WTC11 (cell line): ENCODE measurements around the gene NNT. TPM values are rescaled to one million over a fixed set of nuclear protein-coding genes. Genes with fewer than 3 reads are reported as not detected.

ENCODE experiments used
- ATAC-seq: fragments of 200-7000 bp; cut with Tn5 transposase; 2 replicates; pipeline ENCODE4 v1.10.0; 2021; ENCODE audit warnings: mild to moderate bottlenecking, moderate library complexity
- CTCF ChIA-PET: fragments of 300-600 bp; sonication (Branson Sonifier 250); formaldehyde crosslinking; loops from one replicate; lab custom pipeline; 2021; ENCODE audit warnings: antibody characterized with exemption; lab: Charles Lee
- POLR2A ChIA-PET: fragments of 350-600 bp; sonication (Branson Sonifier 250); formaldehyde crosslinking; loops from one replicate; lab custom pipeline; 2021; ENCODE audit warnings: antibody characterized with exemption; lab: Charles Lee
- DNase-seq: peaks from one replicate; pipeline ENCODE4 v3.0.0; 2021; ENCODE audit warnings: low spot score
- H3K27ac Mint-ChIP-seq: 2 replicates; pipeline ENCODE4 v1.8.0; 2021; ENCODE audit warnings: mixed read lengths
- H3K27me3 Mint-ChIP-seq: 2 replicates; pipeline ENCODE4 v1.8.0; 2021; ENCODE audit warnings: low read depth, mild to moderate bottlenecking, moderate library complexity, mixed read lengths
- H3K36me3 Mint-ChIP-seq: 2 replicates; pipeline ENCODE4 v1.8.0; 2021; ENCODE audit warnings: mixed read lengths
- H3K4me1 Mint-ChIP-seq: 2 replicates; pipeline ENCODE4 v1.8.0; 2022; ENCODE audit warnings: mixed read lengths
- H3K4me3 Mint-ChIP-seq: 2 replicates; pipeline ENCODE4 v1.8.0; 2021; ENCODE audit warnings: mild to moderate bottlenecking, moderate library complexity, mixed read lengths
- H3K9me3 Mint-ChIP-seq: 2 replicates; pipeline ENCODE4 v1.8.0; 2021; ENCODE audit warnings: mixed read lengths
- ARID4B ChIP-seq: sonication (generic); formaldehyde crosslinking; IDR thresholded peaks from 2 replicates; pipeline ENCODE4 v1.8.0; 2023; ENCODE audit warnings: missing genetic modification reagents, mild to moderate bottlenecking, borderline replicate concordance
- ATF1 ChIP-seq: sonication (generic); formaldehyde crosslinking; IDR thresholded peaks from 2 replicates; pipeline ENCODE4 v1.8.1; 2023; ENCODE audit warnings: mild to moderate bottlenecking, moderate library complexity, missing genetic modification reagents
- ATF2 ChIP-seq: sonication (generic); formaldehyde crosslinking; IDR thresholded peaks from 2 replicates; pipeline ENCODE4 v1.8.1; 2022; ENCODE audit warnings: low read depth, missing genetic modification reagents, borderline replicate concordance
- CDX4 ChIP-seq: fragments of 250-450 bp; sonication (Bioruptor Pico); IDR thresholded peaks from 2 replicates; pipeline ENCODE4 v1.9.0; 2021; ENCODE audit warnings: moderate library complexity, mild to moderate bottlenecking, inconsistent platforms, borderline replicate concordance
- CREM ChIP-seq: sonication (generic); formaldehyde crosslinking; IDR thresholded peaks from 2 replicates; pipeline ENCODE4 v1.8.1; 2022; ENCODE audit warnings: mild to moderate bottlenecking, missing genetic modification reagents, moderate library complexity
- ERG ChIP-seq: fragments of 250-450 bp; sonication (Bioruptor Pico); IDR thresholded peaks from 2 replicates; pipeline ENCODE4 v1.8.0; 2021; ENCODE audit warnings: mild to moderate bottlenecking
- GABPB1 ChIP-seq: sonication (generic); formaldehyde crosslinking; IDR thresholded peaks from 2 replicates; pipeline ENCODE4 v1.8.1; 2023; ENCODE audit warnings: mild to moderate bottlenecking, missing genetic modification reagents
- GTF2I ChIP-seq: fragments of 250-450 bp; sonication (Bioruptor Pico); conservative IDR thresholded peaks from 2 replicates; pipeline ENCODE4 v1.4.0; 2021; ENCODE audit warnings: mild to moderate bottlenecking
- HMGA2 ChIP-seq: fragments of 250-450 bp; sonication (Bioruptor Pico); IDR thresholded peaks from 2 replicates; pipeline ENCODE4 v1.4.0; 2021; ENCODE audit warnings: mild to moderate bottlenecking, moderate library complexity
- JUN ChIP-seq: sonication (generic); formaldehyde crosslinking; IDR thresholded peaks from 2 replicates; pipeline ENCODE4 v1.8.0; 2023; ENCODE audit warnings: mild to moderate bottlenecking, missing genetic modification reagents
- PRDM15 ChIP-seq: sonication (generic); formaldehyde crosslinking; IDR thresholded peaks from 2 replicates; pipeline ENCODE4 v1.8.0; 2022; ENCODE audit warnings: missing genetic modification reagents
- TCF7 ChIP-seq: sonication (generic); formaldehyde crosslinking; IDR thresholded peaks from 2 replicates; pipeline ENCODE4 v1.8.0; 2022; ENCODE audit warnings: mild to moderate bottlenecking, low read depth, missing genetic modification reagents, moderate library complexity
- TEAD4 ChIP-seq: sonication (generic); formaldehyde crosslinking; IDR thresholded peaks from 2 replicates; pipeline ENCODE4 v1.8.0; 2022; ENCODE audit warnings: mild to moderate bottlenecking, missing genetic modification reagents
- USF1 ChIP-seq: sonication (generic); formaldehyde crosslinking; IDR thresholded peaks from 2 replicates; pipeline ENCODE4 v1.8.0; 2022; ENCODE audit warnings: mild to moderate bottlenecking, missing genetic modification reagents
- USF2 ChIP-seq: sonication (generic); formaldehyde crosslinking; IDR thresholded peaks from 2 replicates; pipeline ENCODE4 v1.8.1; 2023; ENCODE audit warnings: mild to moderate bottlenecking, missing genetic modification reagents, moderate library complexity
- ZNF416 ChIP-seq: fragments of 250-450 bp; sonication (Bioruptor Pico); IDR thresholded peaks from 2 replicates; pipeline ENCODE4 v1.9.0; 2021; ENCODE audit warnings: mild to moderate bottlenecking, inconsistent platforms
- ZNF532 ChIP-seq: fragments of 250-450 bp; sonication (Bioruptor Pico); IDR thresholded peaks from 2 replicates; pipeline ENCODE4 v1.9.0; 2021; ENCODE audit warnings: mild to moderate bottlenecking, borderline replicate concordance
- ZNF671 ChIP-seq: fragments of 250-450 bp; sonication (Bioruptor Pico); IDR thresholded peaks from 2 replicates; pipeline ENCODE4 v1.8.0; 2021; ENCODE audit warnings: mild to moderate bottlenecking
- total RNA-seq: library from RNA; stranded (reverse); gene quantifications from 3 replicates; pipeline ENCODE4 v1.2.3, GENCODE V29; 2021

The NNT gene
- total RNA-seq, 1 experiment from 2014 or later, result 37.6 TPM

- Mint-ChIP-seq H3K36me3 (peaks cover 6% of the 10 kb centered on the region), H3K4me3 (no peak overlapping the region), H3K9me3 (no peaks in the 10 kb centered on the region), H3K27ac (no peak overlapping the region), H3K4me1 (no peaks in the 10 kb centered on the region), H3K27me3 (no peaks in the 10 kb centered on the region)
- DNase-seq (no peak), ATAC-seq (no peak)
- TF ChIP-seq ATF2 (CRISPR knock-in tag), result no peak
- no peak for TF ChIP-seq ZNF671 (CRISPR knock-in tag)
- no peak for TF ChIP-seq ATF1 (CRISPR knock-in tag)
- no peak for TF ChIP-seq USF2 (CRISPR knock-in tag)
- TF ChIP-seq GTF2I (CRISPR knock-in tag), result no peak
- no peak for TF ChIP-seq ZNF416 (CRISPR knock-in tag)
- TF ChIP-seq CREM, result no peak
- TF ChIP-seq HMGA2 (CRISPR knock-in tag), result no peak
- TF ChIP-seq JUN (CRISPR knock-in tag), result no peak
- TF ChIP-seq ERG (CRISPR knock-in tag), result no peak
- no peak for TF ChIP-seq TEAD4 (CRISPR knock-in tag)
- TF ChIP-seq CDX4, result no peak
- no peak for TF ChIP-seq ZNF532 (CRISPR knock-in tag)
- TF ChIP-seq TCF7 (CRISPR knock-in tag), result no peak
- no peak for TF ChIP-seq GABPB1 (CRISPR knock-in tag)
- TF ChIP-seq PRDM15, result no peak
- no peak for TF ChIP-seq USF1 (CRISPR knock-in tag)
- no peak for TF ChIP-seq ARID4B
- CTCF ChIA-PET, result interaction anchor here (3.2 kb wide), 1 partner anchor 18 kb away, joined by 13 read pairs; no protein-coding TSS in a partner anchor
- POLR2A ChIA-PET, result no interaction called here
Measured at GRCh38 chr5:43649256-43649655, 46.3 kb downstream of the NNT start.
